HL-60 (cell line): ENCODE results near the gene ZNF891.

Experiments
- DNase-seq, 2 experiments: peaks; one replicate each; pipeline ENCODE4 v3.0.0-alpha.2; 2010 to 2020; ENCODE audit warnings: low read depth in 1 of 2, low spot score in 1 of 2
- H3K27ac ChIP-seq: fragments of 250-450 bp; sonication (Bioruptor Pico); replicated peaks from 2 replicates; pipeline ENCODE4 v1.5.1; 2020; ENCODE audit warnings: mild to moderate bottlenecking, moderate library complexity
- H3K27me3 ChIP-seq: fragments of 250-450 bp; sonication (Bioruptor Pico); 2 replicates; pipeline ENCODE4 v1.5.1; 2021; ENCODE audit warnings: mild to moderate bottlenecking, moderate library complexity; ENCODE audit not compliant: insufficient read depth, poor library complexity, severe bottlenecking
- H3K4me3 ChIP-seq: replicated peaks from 2 replicates; pipeline ENCODE4 v1.5.1; 2011; ENCODE audit warnings: mild to moderate bottlenecking, control low read depth, low read length; ENCODE audit not compliant: insufficient read depth
- GABPA ChIP-seq: IDR thresholded peaks from 2 replicates; pipeline ENCODE4 v1.6.1; 2012; ENCODE audit warnings: low read depth
- POLR2AphosphoS5 ChIP-seq: IDR thresholded peaks from 2 replicates; pipeline ENCODE4 v1.6.1; 2012; ENCODE audit warnings: low read depth
- SPI1 ChIP-seq: IDR thresholded peaks from 2 replicates; pipeline ENCODE4 v1.6.1; 2012; ENCODE audit warnings: low read depth, mild to moderate bottlenecking, borderline replicate concordance
- TF ChIP-seq, protein P1 (sequence below): IDR thresholded peaks from 2 replicates; pipeline ENCODE4 v1.6.1; 2012; ENCODE audit warnings: low read depth; ENCODE audit not compliant: insufficient replicate concordance
- TF ChIP-seq, protein P2 (sequence below): IDR thresholded peaks from one replicate; pipeline ENCODE4 v1.5.1; 2011; ENCODE audit warnings: low read length, control low read depth, inconsistent platforms; ENCODE audit not compliant: insufficient read depth

ZNF891 gene

DNA sequence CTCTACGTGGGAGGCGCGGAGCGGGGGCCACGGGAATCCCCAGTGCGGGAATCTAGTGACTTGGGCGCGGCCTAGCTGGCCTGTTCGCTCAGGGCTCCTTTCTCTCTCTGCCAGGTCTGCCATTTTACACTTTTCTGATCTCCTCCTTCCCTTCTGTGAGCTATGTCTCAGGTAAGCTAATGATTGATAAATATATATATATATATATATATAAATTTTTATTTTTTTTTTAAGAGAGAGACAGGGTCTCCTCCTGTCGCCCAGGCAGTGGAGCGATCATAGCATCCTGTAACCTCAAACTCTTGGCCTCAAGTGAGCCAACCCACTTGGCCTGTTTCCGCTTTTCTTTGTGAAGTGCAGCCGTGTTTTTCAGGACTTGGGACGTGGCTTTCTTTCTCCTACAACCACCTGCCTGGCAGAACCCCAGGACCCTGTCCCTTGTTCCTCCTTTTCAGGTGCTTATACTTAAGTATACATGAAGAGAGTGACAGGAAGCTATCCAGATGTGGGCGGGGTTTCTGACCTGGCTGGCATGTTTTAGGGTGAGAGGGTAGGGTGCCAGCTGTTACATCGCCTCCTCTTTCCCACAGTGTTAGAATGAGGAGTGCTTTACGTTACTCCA is 48.8 kb downstream of the ZNF891 start:
- peak overlapping the region; percentile 98 for H3K27ac ChIP-seq
- DNase-seq, result peak in 1 of 2 experiments; percentile 21
- no peak for TF ChIP-seq SPI1
- TF ChIP-seq, protein P1, sequence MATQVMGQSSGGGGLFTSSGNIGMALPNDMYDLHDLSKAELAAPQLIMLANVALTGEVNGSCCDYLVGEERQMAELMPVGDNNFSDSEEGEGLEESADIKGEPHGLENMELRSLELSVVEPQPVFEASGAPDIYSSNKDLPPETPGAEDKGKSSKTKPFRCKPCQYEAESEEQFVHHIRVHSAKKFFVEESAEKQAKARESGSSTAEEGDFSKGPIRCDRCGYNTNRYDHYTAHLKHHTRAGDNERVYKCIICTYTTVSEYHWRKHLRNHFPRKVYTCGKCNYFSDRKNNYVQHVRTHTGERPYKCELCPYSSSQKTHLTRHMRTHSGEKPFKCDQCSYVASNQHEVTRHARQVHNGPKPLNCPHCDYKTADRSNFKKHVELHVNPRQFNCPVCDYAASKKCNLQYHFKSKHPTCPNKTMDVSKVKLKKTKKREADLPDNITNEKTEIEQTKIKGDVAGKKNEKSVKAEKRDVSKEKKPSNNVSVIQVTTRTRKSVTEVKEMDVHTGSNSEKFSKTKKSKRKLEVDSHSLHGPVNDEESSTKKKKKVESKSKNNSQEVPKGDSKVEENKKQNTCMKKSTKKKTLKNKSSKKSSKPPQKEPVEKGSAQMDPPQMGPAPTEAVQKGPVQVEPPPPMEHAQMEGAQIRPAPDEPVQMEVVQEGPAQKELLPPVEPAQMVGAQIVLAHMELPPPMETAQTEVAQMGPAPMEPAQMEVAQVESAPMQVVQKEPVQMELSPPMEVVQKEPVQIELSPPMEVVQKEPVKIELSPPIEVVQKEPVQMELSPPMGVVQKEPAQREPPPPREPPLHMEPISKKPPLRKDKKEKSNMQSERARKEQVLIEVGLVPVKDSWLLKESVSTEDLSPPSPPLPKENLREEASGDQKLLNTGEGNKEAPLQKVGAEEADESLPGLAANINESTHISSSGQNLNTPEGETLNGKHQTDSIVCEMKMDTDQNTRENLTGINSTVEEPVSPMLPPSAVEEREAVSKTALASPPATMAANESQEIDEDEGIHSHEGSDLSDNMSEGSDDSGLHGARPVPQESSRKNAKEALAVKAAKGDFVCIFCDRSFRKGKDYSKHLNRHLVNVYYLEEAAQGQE, result peak; percentile 1
- H3K27me3 ChIP-seq, result no peaks in the 10 kb centered on the region
- H3K4me3 ChIP-seq, result peak overlapping the region; percentile 89

DNA sequence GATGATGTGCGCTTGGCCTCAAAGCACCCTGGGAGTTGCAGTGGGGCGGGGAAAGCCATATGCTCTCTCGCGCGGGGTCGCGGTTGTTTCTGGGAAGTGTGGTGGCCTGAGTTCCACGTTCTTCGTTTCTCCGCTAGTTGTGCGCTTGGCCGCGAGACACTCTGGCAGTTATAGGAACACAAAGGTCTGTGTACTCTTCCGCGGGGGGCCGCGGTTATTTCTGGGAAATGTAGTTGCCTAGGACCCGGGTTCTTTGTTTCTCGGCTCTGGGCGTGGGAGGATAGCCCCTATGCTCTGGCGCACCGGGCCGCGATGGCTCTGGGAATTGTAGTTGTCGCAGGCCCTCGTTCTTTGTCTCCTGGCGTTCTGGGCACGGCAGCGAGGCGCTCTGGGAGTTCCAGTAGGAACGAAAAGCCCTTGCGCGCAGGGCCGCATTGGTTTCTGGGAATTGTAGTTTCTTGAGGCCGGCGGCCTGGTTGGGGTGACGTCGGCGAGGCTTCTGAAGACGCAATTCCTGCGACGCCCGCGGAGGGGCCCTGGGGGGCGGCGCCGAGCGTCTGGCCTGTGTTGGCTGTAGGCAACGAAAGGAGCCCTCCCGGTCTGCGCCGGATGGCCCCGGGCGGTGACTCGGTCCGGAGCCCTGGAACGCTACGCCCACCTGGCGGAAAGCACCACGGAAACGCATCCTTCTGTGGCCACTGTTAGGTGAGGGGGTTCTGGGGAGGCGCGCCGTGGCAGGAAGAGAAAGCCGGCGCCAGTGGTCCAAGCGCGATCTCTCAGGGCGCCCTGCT is 49.5 kb downstream of the ZNF891 start, which contains the start of gene ZNF140:
Gene ZNF140 (plus strand): TSS at position 556 of the 791 bp plus-strand sequence. CDS start 398 bp downstream, outside the sequence.
- H3K4me3 ChIP-seq, result peak within 1 kb of the TSS; percentile 89
- TF ChIP-seq, protein P1, result peak; percentile 27
- TF ChIP-seq GABPA, result no peak
- TF ChIP-seq, protein P2, sequence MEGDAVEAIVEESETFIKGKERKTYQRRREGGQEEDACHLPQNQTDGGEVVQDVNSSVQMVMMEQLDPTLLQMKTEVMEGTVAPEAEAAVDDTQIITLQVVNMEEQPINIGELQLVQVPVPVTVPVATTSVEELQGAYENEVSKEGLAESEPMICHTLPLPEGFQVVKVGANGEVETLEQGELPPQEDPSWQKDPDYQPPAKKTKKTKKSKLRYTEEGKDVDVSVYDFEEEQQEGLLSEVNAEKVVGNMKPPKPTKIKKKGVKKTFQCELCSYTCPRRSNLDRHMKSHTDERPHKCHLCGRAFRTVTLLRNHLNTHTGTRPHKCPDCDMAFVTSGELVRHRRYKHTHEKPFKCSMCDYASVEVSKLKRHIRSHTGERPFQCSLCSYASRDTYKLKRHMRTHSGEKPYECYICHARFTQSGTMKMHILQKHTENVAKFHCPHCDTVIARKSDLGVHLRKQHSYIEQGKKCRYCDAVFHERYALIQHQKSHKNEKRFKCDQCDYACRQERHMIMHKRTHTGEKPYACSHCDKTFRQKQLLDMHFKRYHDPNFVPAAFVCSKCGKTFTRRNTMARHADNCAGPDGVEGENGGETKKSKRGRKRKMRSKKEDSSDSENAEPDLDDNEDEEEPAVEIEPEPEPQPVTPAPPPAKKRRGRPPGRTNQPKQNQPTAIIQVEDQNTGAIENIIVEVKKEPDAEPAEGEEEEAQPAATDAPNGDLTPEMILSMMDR, result no peak
- peak within 1 kb of the TSS; percentile 98 for H3K27ac ChIP-seq
- no peaks in the 10 kb centered on the region for H3K27me3 ChIP-seq
- DNase-seq, result peak; percentile 94 to 97

DNA sequence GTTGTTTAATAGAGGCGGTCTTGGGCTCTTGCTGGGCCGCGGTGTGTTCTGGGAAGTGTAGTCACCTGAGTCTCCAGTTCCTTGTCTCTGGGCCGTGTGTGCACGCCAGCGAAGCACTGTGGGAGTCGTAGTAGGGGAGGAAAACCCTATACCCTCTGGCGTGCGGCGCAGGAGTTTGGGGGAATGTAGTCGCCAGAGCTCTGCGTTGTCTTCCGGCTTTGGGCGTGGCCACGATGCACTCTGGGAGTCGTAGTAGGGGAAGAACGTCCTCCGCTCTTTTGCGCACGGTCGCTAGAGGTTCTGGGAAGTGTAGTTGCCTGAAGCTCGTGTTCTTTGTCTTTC is 50.1 kb downstream of the ZNF891 start:
- Histone ChIP-seq H3K4me3 (peak overlapping the region; percentile 89), H3K27ac (peak overlapping the region; percentile 98), H3K27me3 (no peaks in the 10 kb centered on the region)
- peak; percentile 99 for DNase-seq
- TF ChIP-seq POLR2AphosphoS5 (no peak), SPI1 (no peak; the same call in 1 of the 2 replicates), GABPA (peak; percentile 87)
- TF ChIP-seq, protein P2, result no peak
- TF ChIP-seq, protein P1, result no peak
